Measurements from ENCODE around the gene PRSS56. TPM values are rescaled to one million over a fixed set of nuclear protein-coding genes. Genes with fewer than 3 reads are reported as not detected.

Gene PRSS56
- total RNA-seq, 1 experiment from 2014 or later = not detected

- no peaks in the 10 kb centered on the region for H3K27me3 Mint-ChIP-seq (ENCODE audit: insufficient read depth, unreplicated experiment)
- no peaks in the 10 kb centered on the region for H3K4me1 Mint-ChIP-seq (ENCODE audit: low read depth, unreplicated experiment)
- BruUV-seq (replicated peaks) = no TSS peak
- H3K27ac Mint-ChIP-seq (ENCODE audit: unreplicated experiment) = no peak overlapping the region
- no peak overlapping the region for H3K4me3 Mint-ChIP-seq (ENCODE audit: unreplicated experiment)
- H3K9me3 Mint-ChIP-seq (ENCODE audit: unreplicated experiment) = no peaks in the 10 kb centered on the region
- no peak for DNase-seq
- no peaks in the 10 kb centered on the region for H3K36me3 ChIP-seq (ENCODE audit: control insufficient read depth, insufficient read depth, low read length)
- H3K4me1 ChIP-seq = no peaks in the 10 kb centered on the region
- H3K4me3 ChIP-seq (ENCODE audit: low read depth, low read length) = no peak overlapping the region
- H3K9me3 ChIP-seq = no peaks in the 10 kb centered on the region
- H3K36me3 Mint-ChIP-seq (ENCODE audit: insufficient read depth, unreplicated experiment) = peaks cover 6% of the 10 kb centered on the region
- TF ChIP-seq CTCF (IDR thresholded peaks at IDR 0.05; ENCODE audit: insufficient read depth in 1 of 2, low read depth in 1 of 2, low read length in 1 of 2, severe bottlenecking in 1 of 2, unreplicated experiment in 1 of 2) = no peak
- POLR2A ChIA-PET = no interaction called here
- CTCF ChIA-PET = interaction anchor here (0.6 kb wide), 1 partner anchor 9 kb away, joined by 3 read pairs; no protein-coding TSS in a partner anchor
- intact Hi-C loops (cut with micrococcal nuclease; ENCODE audit: unreplicated experiment) = loop anchor here (5.0 kb wide), 1 partner anchor 82 kb away; no protein-coding TSS in a partner anchor
- no peaks in the 10 kb centered on the region for H3K27me3 ChIP-seq (replicated peaks; ENCODE audit: control insufficient read depth, insufficient read depth, low read length)
Observed at GRCh38 chr2:232524771-232525170, 4.6 kb downstream of the PRSS56 start.

- Mint-ChIP-seq H3K4me1 (ENCODE audit: low read depth, unreplicated experiment) (no peaks in the 10 kb centered on the region), H3K9me3 (ENCODE audit: unreplicated experiment) (no peaks in the 10 kb centered on the region), H3K36me3 (ENCODE audit: insufficient read depth, unreplicated experiment) (peaks cover 6% of the 10 kb centered on the region), H3K27me3 (ENCODE audit: insufficient read depth, unreplicated experiment) (no peaks in the 10 kb centered on the region), H3K4me3 (ENCODE audit: unreplicated experiment) (no peak overlapping the region), H3K27ac (ENCODE audit: unreplicated experiment) (no peak overlapping the region)
- no peaks in the 10 kb centered on the region for H3K4me1 ChIP-seq
- H3K27me3 ChIP-seq (replicated peaks; ENCODE audit: control insufficient read depth, insufficient read depth, low read length) = no peaks in the 10 kb centered on the region
- BruUV-seq (replicated peaks) = no TSS peak
- DNase-seq = no peak
- ChIA-PET POLR2A (no interaction called here), CTCF (no interaction called here)
- H3K9me3 ChIP-seq = no peaks in the 10 kb centered on the region
- no peaks in the 10 kb centered on the region for H3K36me3 ChIP-seq (ENCODE audit: control insufficient read depth, insufficient read depth, low read length)
- intact Hi-C loops (cut with micrococcal nuclease; ENCODE audit: unreplicated experiment) = no loop called here
- H3K4me3 ChIP-seq (ENCODE audit: low read depth, low read length) = no peak overlapping the region
- TF ChIP-seq CTCF (IDR thresholded peaks at IDR 0.05; ENCODE audit: insufficient read depth in 1 of 2, low read depth in 1 of 2, low read length in 1 of 2, severe bottlenecking in 1 of 2, unreplicated experiment in 1 of 2) = no peak
Observed at GRCh38 chr2:232525199-232525598, 5.0 kb downstream of the PRSS56 start.

- BruUV-seq (replicated peaks) = no TSS peak
- Histone ChIP-seq H3K36me3 (ENCODE audit: control insufficient read depth, insufficient read depth, low read length) (no peaks in the 10 kb centered on the region), H3K4me3 (ENCODE audit: low read depth, low read length) (no peak within 1 kb of the TSS), H3K4me1 (no peaks in the 10 kb centered on the region), H3K27me3 (replicated peaks; ENCODE audit: control insufficient read depth, insufficient read depth, low read length) (no peaks in the 10 kb centered on the region), H3K9me3 (no peaks in the 10 kb centered on the region)
- no peaks in the 10 kb centered on the region for H3K9me3 Mint-ChIP-seq (ENCODE audit: unreplicated experiment)
- intact Hi-C loops (cut with micrococcal nuclease; ENCODE audit: unreplicated experiment) = no loop called here
- H3K4me1 Mint-ChIP-seq (ENCODE audit: low read depth, unreplicated experiment) = no peaks in the 10 kb centered on the region
- POLR2A ChIA-PET = no interaction called here
- no peak within 1 kb of the TSS for H3K4me3 Mint-ChIP-seq (ENCODE audit: unreplicated experiment)
- TF ChIP-seq CTCF (IDR thresholded peaks at IDR 0.05; ENCODE audit: insufficient read depth in 1 of 2, low read depth in 1 of 2, low read length in 1 of 2, severe bottlenecking in 1 of 2, unreplicated experiment in 1 of 2) = no peak
- H3K27me3 Mint-ChIP-seq (ENCODE audit: insufficient read depth, unreplicated experiment) = no peaks in the 10 kb centered on the region
- H3K27ac Mint-ChIP-seq (ENCODE audit: unreplicated experiment) = no peak within 1 kb of the TSS
- CTCF ChIA-PET = no interaction called here
- peaks cover 6% of the 10 kb centered on the region for H3K36me3 Mint-ChIP-seq (ENCODE audit: insufficient read depth, unreplicated experiment)
- DNase-seq = no peak
Observed at GRCh38 chr2:232525791-232526371, 5.7 kb downstream of the PRSS56 start, which contains the start of gene CHRND. TSS of gene CHRND (plus strand) at chr2:232526160. CDS start at chr2:232526216, 56 bp downstream.

Data from Caco-2 (cell line).